ENCODE measurements around the gene AFMID. TPM values are rescaled to one million over a fixed set of nuclear protein-coding genes. Genes with fewer than 3 reads are reported as not detected.

AFMID gene
- total and polyA plus RNA-seq, 8 donors, result 30.7 to 53.7 (median 34.0) TPM

DNA sequence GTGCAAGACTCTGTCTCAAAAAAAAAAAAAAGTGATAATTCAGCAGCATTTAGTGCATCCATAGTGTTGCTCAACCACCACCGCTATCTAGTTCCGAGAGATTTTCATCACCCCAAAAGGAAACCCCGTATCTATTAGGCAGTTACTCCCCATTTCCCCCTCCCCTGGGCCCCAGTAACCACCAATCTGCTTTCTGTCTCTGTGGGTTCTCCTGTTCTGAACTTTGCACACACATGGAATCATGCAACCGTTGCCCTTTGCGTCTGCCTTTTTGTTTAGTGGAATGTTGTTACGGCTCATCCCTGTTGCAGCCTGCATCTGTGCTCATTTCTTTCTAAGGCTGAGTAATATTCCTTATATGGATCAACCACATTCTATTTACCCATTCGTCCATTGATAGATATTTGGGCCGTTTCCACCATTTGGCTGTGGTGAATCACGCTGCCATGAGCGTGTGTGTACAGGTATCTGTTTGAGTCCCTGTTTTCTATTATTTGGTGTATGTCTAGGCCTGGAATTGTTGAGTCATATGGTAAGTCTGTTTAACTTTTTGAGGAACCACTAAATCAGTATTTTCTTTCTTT, 27.5 kb upstream of the AFMID start:
- no peaks in the 10 kb centered on the region for H3K36me3 ChIP-seq
- no peak overlapping the region for H3K27ac ChIP-seq
- no peak for TF ChIP-seq CTCF (IDR thresholded peaks at IDR 0.05)
- 84 to 93% methylated on average over 10 of the region's 10 CpGs for WGBS, 2 donors
- H3K9me3 ChIP-seq, result no peaks in the 10 kb centered on the region
- intact Hi-C loops (cut with DNase I), result no loop called here
- no peaks in the 10 kb centered on the region for H3K27me3 ChIP-seq
- ATAC-seq (peak in 1 of 4 donors; percentile 19), DNase-seq (no peak), FAIRE-seq (no peak)
- H3K4me3 ChIP-seq, result no peak overlapping the region
- H3K4me1 ChIP-seq, result no peaks in the 10 kb centered on the region

DNA sequence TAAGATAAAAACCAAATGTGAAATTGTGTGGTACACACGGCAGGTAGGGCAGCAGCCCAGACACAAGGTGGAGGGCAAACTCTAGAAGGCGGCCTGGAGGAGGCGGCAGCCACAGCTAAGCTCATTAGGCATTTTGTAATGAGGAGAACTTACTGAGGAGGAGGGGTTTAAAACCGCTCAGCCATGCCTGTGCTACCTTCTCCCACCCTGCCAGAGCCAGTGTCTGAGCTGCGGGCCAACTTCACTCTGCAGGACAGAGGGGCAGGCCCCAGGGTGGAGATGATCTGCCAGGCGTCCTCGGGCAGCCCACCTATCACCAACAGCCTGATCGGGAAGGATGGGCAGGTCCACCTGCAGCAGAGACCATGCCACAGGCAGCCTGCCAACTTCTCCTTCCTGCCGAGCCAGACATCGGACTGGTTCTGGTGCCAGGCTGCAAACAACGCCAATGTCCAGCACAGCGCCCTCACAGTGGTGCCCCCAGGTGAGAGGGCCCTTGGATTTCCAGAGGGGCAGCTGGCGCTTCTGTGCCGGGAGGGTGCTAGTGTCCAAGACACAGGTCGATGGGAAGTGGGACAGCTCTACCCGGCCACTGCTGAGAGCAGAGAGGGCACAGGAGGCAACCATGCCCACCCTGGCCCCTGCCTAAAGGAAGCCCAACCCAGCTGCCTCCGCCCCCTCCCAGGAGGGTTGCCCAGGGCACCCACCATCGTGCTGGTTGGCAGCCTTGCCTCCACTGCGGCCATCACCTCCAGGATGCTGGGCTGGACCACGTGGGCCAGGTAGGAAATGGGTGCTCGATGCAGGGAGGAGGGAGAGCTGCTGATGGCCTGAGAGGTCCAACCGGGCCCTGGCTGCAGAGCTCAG, 23.0 kb upstream of the AFMID start:
- H3K36me3 ChIP-seq, result no peaks in the 10 kb centered on the region
- H3K27ac ChIP-seq, result no peak overlapping the region
- H3K4me3 ChIP-seq, result no peak overlapping the region
- no peak for TF ChIP-seq CTCF (IDR thresholded peaks at IDR 0.05)
- intact Hi-C loops (cut with DNase I), result no loop called here
- DNase-seq (peak in 5 of 6 donors; percentile 37 to 80 (median 71)), FAIRE-seq (no peak), ATAC-seq (no peak)
- WGBS, 2 donors, result 47 to 49% methylated on average over 22 of the region's 22 CpGs
- no peaks in the 10 kb centered on the region for H3K9me3 ChIP-seq
- no peaks in the 10 kb centered on the region for H3K27me3 ChIP-seq
- peaks cover 0 to 4% (median 0%) of the 10 kb centered on the region in 3 donors for H3K4me1 ChIP-seq

DNA sequence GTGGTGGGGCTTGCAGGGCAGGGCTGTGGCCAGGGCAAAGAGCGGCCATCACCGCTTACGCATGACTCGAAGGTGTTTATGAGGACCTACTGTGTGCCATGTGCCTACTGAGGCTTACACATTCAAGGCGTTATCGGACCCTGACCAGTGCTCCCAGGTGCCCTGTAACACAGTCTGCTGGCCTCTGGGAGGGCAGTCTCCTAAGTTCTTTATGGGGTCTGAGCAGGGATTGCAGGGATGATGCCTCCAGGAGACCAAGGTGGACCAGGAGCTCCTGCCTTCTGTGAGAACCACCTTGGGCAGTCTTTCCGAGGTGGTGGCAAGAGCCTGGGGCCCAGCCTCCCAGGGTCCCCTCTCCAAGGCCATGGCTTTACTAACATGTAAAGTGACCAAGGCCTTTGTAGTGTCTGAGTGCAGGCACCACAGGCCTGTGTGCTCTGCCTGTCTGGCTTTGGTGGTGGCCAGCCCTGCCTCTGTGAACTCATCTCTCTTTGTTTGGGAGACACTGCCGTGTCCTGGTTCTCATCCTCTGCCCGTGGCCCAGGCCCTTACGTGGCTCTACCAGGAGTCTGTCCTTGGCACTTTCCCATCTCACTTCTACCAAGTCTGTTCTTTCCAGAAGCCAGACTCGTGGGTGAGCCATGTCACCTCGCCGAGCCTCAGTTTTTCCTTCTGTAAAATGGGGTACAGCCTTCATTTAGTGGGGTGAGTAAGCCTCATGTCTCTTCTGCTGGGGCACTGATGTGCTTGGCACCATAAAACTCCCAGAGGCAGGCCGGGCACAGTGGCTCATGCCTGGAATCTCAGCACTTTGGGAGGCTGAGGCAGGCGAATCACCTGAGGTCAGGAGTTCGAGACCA, 22.2 kb upstream of the AFMID start:
- no peaks in the 10 kb centered on the region for H3K36me3 ChIP-seq
- 86 to 91% methylated on average over 15 to 16 of the region's 16 CpGs for WGBS, 2 donors
- H3K4me3 ChIP-seq, result no peak overlapping the region
- H3K4me1 ChIP-seq, result peaks cover 0 to 11% (median 4%) of the 10 kb centered on the region in 3 donors
- DNase-seq (no peak), FAIRE-seq (no peak), ATAC-seq (no peak)
- no peaks in the 10 kb centered on the region for H3K9me3 ChIP-seq
- H3K27ac ChIP-seq, result no peak overlapping the region
- no peaks in the 10 kb centered on the region for H3K27me3 ChIP-seq
- intact Hi-C loops (cut with DNase I), result no loop called here
- no peak for TF ChIP-seq CTCF (IDR thresholded peaks at IDR 0.05)

GRCh38 chr17:78166416-78166815, 20.7 kb upstream of the AFMID start:
- DNase-seq (peak in 1 of 6 donors; percentile 14), ATAC-seq (no peak), FAIRE-seq (no peak)
- Histone ChIP-seq H3K9me3 (no peaks in the 10 kb centered on the region), H3K27me3 (no peaks in the 10 kb centered on the region), H3K36me3 (no peaks in the 10 kb centered on the region), H3K4me3 (no peak overlapping the region), H3K4me1 (peaks cover 0 to 12% (median 6%) of the 10 kb centered on the region in 3 donors), H3K27ac (no peak overlapping the region)
- no peak for TF ChIP-seq CTCF (IDR thresholded peaks at IDR 0.05)
- 65 to 67% methylated on average over 5 to 6 of the region's 6 CpGs for WGBS, 2 donors
- intact Hi-C loops (cut with DNase I), result no loop called here
